Stimulated activated CD8-positive, alpha-beta memory T cell treated with anti-CD3 and anti-CD28 coated beads, Interleukin-4, amount 100 ng/mL, for 4 hours (primary cell): Measurements from ENCODE around the gene HSF2BP.
"Not testable (repeated sequence)": the region's sequence is repeated elsewhere in the genome, so short reads cannot be mapped to it uniquely, and the experiment has no call there.

Experiments
- DNase-seq, 2 donors: peaks; one replicate each; pipeline ENCODE4 v3.0.0-alpha.2; 2020; ENCODE audit warnings: low read depth in 2 of 2, low spot score in 1 of 2

Gene HSF2BP

GRCh38 chr21:43599728-43600127 lies 59.6 kb downstream of the HSF2BP start:
- DNase-seq = no peak

DNA sequence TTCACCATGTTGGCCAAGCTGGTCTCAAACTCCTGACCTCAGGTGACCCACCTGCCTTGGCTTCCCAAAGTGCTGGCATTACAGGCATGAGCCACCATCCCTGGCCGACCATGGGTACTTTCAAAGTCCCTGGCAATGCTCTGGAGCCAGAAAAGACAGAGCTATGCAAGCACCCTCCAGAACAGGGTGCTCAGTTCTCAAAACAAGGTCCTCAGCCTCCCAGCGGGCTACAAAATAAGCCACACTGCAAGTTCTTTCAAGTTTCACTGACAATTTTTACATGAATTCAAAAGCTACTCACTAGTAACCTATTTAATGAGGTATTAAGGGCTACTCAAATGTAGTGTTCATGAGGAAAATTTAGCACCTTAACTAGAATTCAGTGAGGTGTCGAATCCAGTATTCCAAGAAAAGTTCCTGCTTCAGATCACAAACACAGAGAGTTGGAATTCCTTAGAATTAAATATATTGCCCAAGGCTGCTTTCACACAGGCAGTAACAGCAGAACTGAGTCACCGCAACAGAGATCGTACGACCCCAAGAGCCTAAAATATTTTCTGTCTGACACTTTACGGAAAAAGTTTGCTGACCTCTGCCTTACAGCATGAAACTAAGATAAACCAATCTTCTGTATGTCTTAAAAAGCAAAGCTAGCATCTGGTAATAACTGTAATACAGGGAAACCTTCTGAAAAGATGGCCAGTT lies 60.7 kb downstream of the HSF2BP start:
- DNase-seq = no peak

- DNase-seq = no peak
Observed at GRCh38 chr21:43597540-43598250, 61.6 kb downstream of the HSF2BP start.

DNA sequence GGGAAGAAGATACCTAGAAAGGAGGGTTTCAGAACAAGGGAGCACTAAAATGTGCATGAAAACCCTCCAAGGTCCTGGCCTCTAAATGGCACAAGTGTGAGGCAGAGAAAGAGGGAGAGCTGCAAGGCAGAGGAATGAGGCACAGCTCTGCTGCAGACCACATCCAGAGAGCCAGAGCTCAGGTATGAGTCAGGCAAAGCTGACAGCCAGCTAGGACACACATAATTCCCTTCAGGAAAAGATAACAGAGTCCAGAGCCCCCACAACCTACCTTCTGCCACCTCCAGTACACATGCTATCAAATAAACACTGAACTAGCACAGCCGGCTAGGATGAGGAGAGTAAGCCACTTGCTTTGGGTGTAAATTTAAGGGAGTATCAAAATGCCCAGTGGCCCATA lies 62.2 kb downstream of the HSF2BP start:
- DNase-seq = no peak

DNA sequence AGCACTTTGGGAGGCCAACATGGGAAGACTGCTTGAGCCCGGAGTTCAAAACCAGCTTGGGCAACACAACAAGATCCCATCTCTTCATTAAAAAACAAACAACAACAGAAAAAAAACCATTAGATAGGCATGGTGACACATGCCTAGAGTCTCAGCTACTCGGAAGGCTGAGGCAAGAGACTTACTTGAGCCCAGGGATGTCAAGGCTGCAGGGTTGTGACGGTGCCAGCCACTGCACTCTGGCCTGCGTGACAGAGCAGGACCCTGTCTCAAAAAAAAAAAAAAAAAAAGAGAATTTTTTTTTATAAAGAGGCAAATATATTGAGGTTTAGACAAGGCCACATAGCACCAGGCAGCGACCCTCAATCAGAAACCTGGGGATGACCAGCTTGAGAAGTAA lies 62.7 kb downstream of the HSF2BP start:
- no peak for DNase-seq

DNA sequence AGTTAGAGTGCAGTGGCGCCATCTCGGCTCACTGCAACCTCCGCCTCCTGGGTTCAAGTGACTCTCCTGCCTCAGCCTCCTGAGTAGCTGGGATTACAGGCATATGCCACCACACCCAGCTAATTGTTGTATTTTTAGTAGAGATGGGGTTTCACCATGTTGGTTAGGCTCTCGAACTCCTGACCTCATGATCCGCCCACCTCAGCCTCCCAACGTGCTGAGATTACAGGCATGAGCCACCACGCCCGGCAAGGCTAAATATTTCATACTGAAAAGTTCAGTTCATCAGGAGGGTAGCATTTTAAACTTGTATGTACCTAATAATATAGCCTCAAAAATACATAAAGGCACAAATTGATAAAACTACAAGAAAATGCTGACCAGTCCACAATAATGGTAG lies 63.5 kb downstream of the HSF2BP start:
- DNase-seq = not testable (repeated sequence)

DNA sequence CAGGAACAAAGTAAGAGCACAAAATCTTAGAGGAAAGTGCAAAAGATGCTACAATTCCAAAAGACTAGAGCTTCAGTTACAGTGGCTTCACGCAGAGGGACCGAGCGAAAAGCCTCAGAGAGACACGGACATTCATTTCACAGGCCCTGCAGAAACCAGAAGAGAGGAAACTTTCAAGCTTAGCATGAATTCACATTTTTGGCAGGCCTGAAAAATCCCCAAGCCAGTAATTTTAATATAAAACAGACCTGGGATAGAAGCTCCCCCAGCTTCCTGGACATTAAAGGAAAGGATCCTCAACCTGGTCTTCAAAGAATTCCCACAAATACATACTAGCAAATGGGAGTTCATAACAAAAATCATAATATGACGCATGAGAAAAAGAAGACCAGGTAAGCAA lies 66.2 kb downstream of the HSF2BP start:
- no peak for DNase-seq

GRCh38 chr21:43591571-43591970 lies 67.7 kb downstream of the HSF2BP start:
- DNase-seq = no peak

DNA sequence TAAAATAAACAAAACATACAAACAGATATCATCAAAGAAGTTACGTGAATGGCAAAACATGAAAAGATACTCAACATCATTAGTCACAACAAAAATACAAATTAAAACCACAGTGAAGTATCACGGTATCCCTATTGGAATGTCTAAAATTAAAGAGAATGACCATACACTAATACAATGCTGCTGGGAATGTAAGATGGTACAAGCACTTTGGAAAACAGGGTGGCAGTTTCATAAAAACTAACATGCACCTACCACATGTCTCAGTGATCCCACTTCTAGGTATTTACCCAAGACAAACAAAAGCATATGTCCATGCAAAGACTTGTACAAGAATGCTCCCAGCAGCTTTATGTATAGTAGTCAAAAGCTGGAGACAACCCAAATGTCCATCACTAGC lies 69.1 kb downstream of the HSF2BP start:
- DNase-seq = no peak

- no peak for DNase-seq
Observed at GRCh38 chr21:43588957-43589356, 70.3 kb downstream of the HSF2BP start.

DNA sequence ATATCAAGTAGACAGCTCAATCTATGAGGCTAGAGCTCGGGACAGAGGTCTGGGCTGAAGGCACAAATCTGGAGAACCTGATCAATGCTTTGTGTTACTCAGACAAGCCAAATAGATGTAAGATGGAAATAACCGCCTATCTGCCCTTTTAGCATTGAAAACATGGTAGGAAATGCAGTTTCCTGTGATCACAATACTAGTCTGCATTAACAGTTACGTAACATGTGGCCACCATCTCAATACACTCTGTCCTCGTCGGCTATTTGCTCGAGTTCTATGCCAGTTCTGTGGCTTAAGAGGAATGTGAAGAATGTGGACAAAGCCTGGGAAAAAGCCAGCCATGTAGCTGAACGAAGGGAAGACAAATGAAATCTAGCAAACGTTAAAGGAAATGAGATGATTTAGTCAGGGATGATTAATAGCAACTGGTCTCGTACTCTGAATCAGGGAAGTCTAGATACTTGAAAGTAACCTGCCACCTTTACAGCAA lies 73.3 kb downstream of the HSF2BP start:
- no peak for DNase-seq

GRCh38 chr21:43585514-43585913 lies 73.8 kb downstream of the HSF2BP start:
- no peak for DNase-seq

DNA sequence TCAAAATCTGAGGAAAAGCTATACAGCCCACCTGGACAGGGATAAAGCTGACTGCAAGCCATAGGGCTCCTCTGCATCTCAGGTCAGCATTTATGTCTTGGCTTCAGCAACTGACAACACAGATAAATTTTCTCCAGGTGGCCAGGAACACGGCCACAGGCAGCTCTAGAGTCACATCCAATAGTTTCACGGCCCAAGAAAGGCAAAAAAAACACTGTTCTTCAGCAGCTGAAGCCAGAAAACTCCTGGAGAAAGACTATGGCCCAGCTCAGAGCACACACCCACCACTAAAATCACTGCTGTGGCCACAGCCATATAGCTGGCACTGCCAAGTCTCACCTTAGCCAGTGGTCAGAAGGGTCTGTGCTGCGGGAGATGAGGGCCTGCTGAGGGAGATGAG lies 77.8 kb downstream of the HSF2BP start:
- DNase-seq = no peak

DNA sequence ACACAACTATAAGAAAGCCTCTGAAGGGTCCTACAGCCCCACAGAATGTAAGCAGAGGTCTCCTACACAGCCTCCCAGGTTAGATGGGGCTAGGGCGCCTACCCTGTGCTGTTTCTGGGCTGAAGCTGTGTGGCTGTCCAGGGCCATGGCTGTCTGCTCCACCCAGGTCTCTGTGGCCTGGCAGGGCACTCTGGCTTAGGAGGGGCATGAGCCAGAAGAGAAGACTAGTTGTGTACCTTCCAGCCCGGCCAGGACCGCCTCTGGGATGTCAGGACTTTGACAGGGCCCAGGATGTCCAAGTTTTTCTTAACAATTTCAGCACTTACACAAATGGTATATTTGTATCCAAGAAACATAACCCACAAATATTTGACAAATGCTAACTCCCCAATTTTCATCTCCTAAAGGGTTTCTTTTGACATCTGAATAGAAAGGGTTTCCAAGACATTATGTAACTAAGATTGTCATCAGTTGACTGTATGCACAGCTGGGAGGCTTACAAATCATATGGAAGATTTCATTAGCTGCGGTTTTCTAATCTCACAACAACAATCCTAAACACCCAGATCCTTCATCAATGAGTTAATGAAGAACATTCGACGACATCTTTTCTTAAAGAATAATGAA lies 80.5 kb downstream of the HSF2BP start:
- no peak for DNase-seq

DNA sequence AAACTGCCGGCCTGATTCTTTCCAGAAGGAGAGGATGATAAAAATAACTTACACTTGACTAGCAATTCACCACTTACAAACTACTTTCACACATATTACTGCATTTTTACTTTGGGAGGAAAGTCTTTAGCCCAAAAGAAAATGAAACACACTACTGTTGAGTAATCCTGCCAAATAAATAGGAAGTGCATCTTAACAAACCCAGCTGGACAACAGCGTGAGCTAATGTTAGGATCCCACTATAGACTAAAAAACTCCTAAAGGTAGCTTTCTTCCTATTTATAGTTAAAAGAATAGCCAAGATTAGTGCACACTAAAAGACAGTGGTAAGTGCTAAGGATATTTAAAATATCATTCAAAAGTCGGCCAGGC lies 83.8 kb downstream of the HSF2BP start:
- no peak for DNase-seq

- no peak for DNase-seq
Observed at GRCh38 chr21:43574741-43575472, 84.4 kb downstream of the HSF2BP start.

DNA sequence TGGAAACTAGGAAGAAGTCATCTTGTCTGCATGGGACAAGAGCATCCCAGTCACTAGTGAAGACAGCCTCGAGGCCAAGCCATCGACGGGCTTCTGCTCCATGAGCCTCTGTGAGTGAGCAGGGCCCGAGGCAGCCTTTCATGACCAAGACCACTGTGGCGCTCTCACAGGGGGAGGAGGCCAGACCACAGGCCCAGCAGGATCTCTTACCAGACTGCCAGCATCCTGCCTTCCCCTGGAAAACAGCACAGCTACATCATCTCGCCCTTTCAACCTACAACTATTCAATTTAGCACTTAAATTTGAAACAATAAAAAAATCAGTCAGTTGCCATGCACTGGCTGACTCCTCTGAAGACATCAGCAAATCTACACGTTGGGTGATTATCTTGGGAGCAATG lies 85.4 kb downstream of the HSF2BP start:
- no peak for DNase-seq

- DNase-seq = no peak
Observed at GRCh38 chr21:43572446-43572845, 86.8 kb downstream of the HSF2BP start.

DNA sequence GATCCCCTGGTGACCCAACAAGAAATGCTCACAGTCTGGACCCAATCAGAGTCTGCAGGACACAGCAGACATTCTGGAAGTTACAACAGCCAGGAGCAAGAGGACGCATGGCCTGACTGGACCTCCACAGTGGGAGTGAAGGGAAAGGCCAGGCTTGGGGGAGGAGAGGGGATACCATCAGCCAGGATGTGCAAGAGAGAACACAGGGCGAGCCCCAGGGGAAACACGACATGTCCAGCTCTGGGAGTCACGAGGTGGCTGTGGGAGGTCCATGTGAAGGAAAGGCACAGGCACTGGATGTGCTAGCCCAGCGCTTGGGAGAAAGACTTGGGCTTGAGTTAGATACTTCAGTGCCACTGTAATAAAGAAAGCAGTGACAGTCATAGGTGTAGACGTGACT lies 87.3 kb downstream of the HSF2BP start:
- DNase-seq = no peak

GRCh38 chr21:43570195-43570594 lies 89.1 kb downstream of the HSF2BP start:
- not testable (repeated sequence) for DNase-seq

DNA sequence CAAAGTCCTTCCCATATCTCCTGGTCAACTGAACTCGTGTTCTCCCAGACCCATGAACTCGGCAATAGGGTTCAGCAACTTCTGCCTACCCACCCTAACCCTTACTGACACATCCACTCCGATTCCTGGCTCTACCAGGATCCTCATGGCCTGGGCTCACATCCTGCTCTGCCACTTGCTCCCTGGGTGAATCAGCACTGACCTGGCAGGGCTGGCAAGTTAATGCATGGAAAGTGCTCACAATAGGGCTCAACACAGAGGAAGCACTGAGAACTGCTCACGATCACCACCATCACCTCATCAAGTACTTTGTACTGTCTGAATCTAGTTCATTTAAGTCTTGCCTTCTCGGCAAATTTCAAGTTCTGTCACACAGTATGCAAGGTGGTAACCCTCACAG lies 96.8 kb downstream of the HSF2BP start:
- DNase-seq = not testable (repeated sequence)

DNA sequence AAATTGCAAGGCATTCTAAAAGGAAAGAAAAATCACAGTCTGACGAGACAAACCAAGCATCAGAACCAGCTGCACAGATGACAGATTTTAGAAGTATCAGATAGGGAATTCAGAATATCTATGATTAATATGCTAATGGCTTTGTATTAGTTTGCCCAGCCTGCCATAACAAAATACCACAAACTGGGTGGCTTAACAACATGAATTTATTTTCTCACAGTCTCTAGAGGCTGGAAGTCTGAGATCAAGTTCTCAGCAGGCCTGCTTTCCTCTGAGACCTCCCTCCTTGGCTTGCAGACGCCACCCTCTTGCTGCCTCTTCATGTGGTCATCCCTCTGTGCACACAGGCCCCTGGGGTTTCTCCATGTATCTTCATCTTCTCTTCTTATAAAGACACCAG lies 118.7 kb downstream of the HSF2BP start:
- not testable (repeated sequence) for DNase-seq
